Epithelial cell of prostate (primary cell): ENCODE measurements around the gene ADIPOQ.
"Not testable (repeated sequence)": the region's sequence is repeated elsewhere in the genome, so short reads cannot be mapped to it uniquely, and the experiment has no call there.

Experiments used
- DNase-seq: peaks from one replicate; pipeline ENCODE4 v3.0.0-alpha.2; 2011; ENCODE audit warnings: low read depth, low spot score
- H3K27ac ChIP-seq: fragments of 450-650 bp; 2 replicates; pipeline ENCODE4 v1.5.1; 2017; ENCODE audit warnings: mild to moderate bottlenecking

ADIPOQ gene

GRCh38 chr3:186825872-186826409 lies 16.6 kb upstream of the ADIPOQ start:
- no peak overlapping the region for H3K27ac ChIP-seq
- no peak for DNase-seq

- DNase-seq, result no peak
- H3K27ac ChIP-seq, result no peak overlapping the region
Measured at GRCh38 chr3:186826410-186826975, 16.0 kb upstream of the ADIPOQ start.

- no peak overlapping the region for H3K27ac ChIP-seq
- no peak for DNase-seq
Measured at GRCh38 chr3:186826976-186827857, 15.3 kb upstream of the ADIPOQ start.

GRCh38 chr3:186828340-186828739 lies 14.2 kb upstream of the ADIPOQ start:
- no peak overlapping the region for H3K27ac ChIP-seq
- no peak for DNase-seq

DNA sequence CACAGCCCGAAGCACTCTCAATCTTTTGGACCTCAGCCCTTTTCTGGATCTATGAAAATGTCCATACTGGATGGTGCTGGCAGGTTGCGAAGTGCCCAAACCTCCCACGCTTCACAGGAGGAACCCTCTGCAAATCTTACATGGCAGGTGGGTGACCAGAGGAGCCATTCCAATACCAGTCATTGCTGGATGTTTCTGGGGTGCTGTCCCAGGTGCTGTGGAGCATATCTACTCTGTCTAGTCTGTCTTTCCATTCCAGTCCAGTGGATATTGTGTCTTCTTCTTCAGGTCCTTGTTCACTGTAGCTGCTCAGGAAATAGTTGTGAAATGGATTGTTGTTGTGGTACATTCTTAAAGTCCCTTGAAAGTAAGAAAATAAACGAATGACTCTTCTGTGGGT lies 10.7 kb upstream of the ADIPOQ start:
- no peak overlapping the region for H3K27ac ChIP-seq
- no peak for DNase-seq

DNA sequence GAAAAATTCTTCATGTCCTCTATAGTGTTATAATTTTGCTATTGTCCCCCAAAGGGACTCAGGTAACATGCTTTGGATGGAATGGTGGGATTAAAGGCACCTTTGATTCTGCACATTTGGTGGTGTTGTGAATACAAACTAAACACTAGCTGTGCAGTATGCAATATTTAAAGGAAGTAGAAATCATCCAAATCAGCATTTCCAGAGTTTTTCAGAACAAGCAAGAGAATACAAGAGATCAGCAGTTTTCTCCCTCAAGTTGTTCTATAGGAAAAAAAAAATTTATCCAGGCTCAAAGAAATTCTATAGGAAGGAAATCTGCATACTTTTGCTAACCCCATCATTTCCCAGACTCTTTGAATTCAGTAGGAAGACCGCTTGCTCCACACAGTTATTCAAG lies 10.2 kb upstream of the ADIPOQ start:
- DNase-seq, result no peak
- H3K27ac ChIP-seq, result no peak overlapping the region

GRCh38 chr3:186839874-186840641 lies 2.5 kb upstream of the ADIPOQ start:
- no peak for DNase-seq

DNA sequence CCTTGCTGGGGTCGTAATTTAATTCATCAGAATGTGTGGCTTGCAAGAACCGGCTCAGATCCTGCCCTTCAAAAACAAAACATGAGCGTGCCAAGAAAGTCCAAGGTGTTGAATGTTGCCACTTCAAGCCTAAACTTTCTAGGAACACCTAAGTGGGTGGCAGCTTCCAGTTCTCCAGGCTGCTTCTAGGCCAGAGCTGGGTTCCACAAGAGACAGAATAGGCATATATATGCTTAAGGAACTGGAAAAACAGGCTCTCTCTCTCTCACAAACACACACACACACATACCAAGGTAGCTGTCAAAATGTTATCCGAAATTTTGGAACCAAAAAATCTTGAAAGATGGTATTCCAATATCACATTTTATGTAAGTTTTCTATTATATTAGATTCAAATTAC lies 890 bp upstream of the ADIPOQ start:
- DNase-seq, result peak; percentile 24
- no peak overlapping the region for H3K27ac ChIP-seq

More at GRCh38 chr3:186839874-186840641, 2.5 kb upstream of the ADIPOQ start:
- no peak overlapping the region for H3K27ac ChIP-seq

DNA sequence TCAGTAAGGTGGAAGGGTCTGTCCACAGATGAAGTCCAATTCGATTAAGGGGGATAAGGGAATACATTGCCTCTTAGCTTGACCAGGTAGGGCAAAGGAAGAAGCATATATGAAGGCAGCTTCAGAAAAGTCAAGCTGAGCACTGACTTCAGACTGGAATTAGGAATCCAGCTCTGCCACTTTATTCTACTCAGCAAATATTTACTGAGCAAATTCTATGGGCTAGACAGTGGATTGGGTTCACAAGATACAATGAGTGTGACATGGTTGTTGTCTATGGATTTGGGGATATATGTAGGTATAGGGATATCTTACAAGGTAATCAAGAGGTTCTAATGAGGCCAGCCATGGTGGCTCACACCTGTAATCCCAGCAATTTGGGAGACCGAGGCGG lies 526 bp downstream of the ADIPOQ start:
- DNase-seq, result no peak
- no peak overlapping the region for H3K27ac ChIP-seq

GRCh38 chr3:186844908-186845307 lies 2.4 kb downstream of the ADIPOQ start:
- H3K27ac ChIP-seq, result no peak overlapping the region
- no peak for DNase-seq

DNA sequence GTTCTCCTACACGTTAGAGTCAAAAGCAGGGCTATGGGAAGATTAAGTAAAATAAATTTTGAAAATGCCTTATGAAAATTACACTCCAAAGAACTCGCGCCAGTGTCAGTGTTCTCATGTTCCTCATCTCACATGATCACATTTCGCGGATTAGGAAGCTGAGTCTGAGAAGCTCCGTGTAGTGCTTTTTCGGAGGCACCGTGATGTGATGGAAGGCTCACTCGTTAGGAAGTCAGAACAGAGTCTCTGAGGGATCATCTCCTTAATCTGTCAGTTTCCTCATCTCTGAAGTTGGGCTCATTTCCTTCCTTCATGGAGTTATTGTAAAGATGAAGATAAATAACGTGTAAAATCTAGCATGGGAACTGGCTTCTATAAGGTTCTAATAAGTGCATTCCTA lies 3.2 kb downstream of the ADIPOQ start:
- no peak for DNase-seq
- no peak overlapping the region for H3K27ac ChIP-seq

DNA sequence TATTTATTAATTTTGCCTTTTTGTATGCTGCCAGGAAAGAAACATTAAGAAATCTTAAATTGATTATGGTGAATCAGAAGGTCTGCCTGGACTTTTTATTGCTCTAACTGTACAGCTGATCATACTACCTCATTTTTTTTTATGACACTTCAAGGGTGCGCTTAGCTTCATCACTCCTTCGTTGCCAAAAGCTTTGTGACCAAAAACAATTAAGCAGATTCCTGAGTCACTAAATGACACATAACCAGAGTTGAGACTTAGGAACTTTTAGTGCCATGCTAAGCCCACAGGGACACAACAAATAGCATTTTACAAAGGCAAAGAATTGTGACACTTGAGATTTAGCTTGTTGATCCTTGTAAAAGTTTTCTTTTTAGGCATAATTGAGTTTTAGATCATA lies 4.9 kb downstream of the ADIPOQ start:
- DNase-seq, result no peak
- H3K27ac ChIP-seq, result no peak overlapping the region

DNA sequence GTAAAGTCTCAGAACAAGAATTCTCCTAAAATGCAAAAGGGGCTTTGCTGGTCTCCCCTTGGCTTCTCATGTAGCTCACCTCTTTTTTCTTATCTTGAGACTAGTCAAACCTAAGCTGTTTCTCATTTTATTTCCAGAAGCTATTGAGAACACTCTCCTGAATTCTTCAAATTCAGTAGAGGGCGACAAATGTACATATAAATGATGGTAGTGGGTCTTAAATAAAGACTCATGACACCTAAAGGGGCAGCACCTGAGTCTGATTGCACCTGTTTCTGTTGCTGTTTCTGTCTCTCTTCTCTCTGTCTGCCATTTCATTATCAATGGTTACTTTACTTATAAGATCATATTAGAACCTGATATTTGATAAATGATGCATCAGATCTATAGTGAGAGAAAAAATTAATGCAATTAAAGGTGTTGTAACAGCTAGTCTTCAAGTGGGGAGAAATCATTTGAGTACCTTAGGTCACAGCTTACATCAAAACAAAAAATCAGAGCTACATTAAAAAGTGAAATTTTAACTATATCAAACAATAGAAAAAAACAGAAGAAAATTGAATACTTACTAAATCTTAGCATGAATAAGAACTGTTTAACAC lies 7.0 kb downstream of the ADIPOQ start:
- DNase-seq, result no peak
- H3K27ac ChIP-seq, result no peak overlapping the region

GRCh38 chr3:186851835-186852234 lies 9.3 kb downstream of the ADIPOQ start:
- not testable (repeated sequence) for DNase-seq, H3K27ac ChIP-seq

DNA sequence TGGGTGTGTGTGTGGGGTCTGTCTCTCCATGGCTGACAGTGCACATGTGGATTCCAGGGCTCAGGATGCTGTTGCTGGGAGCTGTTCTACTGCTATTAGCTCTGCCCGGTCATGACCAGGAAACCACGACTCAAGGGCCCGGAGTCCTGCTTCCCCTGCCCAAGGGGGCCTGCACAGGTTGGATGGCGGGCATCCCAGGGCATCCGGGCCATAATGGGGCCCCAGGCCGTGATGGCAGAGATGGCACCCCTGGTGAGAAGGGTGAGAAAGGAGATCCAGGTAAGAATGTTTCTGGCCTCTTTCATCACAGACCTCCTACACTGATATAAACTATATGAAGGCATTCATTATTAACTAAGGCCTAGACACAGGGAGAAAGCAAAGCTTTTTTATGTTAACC lies 10.5 kb downstream of the ADIPOQ start:
- no peak for DNase-seq
- no peak overlapping the region for H3K27ac ChIP-seq

GRCh38 chr3:186854146-186854545 lies 11.6 kb downstream of the ADIPOQ start:
- H3K27ac ChIP-seq, result no peak overlapping the region
- no peak for DNase-seq

GRCh38 chr3:186854954-186855353 lies 12.4 kb downstream of the ADIPOQ start:
- H3K27ac ChIP-seq, result no peak overlapping the region
- DNase-seq, result no peak

- DNase-seq, result no peak
- H3K27ac ChIP-seq, result no peak overlapping the region
Measured at GRCh38 chr3:186857743-186858142, 15.2 kb downstream of the ADIPOQ start.

- DNase-seq, H3K27ac ChIP-seq: not testable (repeated sequence)
Measured at GRCh38 chr3:186865215-186865853, 22.8 kb downstream of the ADIPOQ start.

DNA sequence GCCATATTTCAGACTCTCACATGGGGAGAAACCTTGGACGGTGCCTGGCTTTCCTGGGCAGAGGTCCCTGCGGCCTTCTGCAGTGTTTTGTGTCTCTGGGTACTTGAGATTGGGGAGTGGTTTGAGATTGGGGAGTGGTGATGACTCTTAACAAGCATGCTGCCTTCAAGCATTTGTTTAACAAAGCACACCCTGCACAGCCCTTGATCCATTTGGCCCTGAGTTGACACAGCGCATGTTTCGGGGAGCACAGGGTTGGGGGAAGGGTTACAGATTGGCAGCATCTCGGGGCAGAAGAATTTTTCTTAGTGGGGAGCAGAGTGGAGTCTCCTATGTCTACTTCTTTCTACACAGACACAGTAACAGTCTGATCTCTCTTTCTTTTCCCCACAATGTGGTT lies 23.6 kb downstream of the ADIPOQ start:
- H3K27ac ChIP-seq, DNase-seq: not testable (repeated sequence)
